Measurements from ENCODE around the gene PARD6G. TPM values are rescaled to one million over a fixed set of nuclear protein-coding genes. Genes with fewer than 3 reads are reported as not detected.

Gene PARD6G
- total and polyA plus RNA-seq, 10 of the 15 experiments (the other 5 are each of a cell fraction or from before 2014, with no cell fraction given): 0.20 to 2.0 (median 0.60) TPM

DNA sequence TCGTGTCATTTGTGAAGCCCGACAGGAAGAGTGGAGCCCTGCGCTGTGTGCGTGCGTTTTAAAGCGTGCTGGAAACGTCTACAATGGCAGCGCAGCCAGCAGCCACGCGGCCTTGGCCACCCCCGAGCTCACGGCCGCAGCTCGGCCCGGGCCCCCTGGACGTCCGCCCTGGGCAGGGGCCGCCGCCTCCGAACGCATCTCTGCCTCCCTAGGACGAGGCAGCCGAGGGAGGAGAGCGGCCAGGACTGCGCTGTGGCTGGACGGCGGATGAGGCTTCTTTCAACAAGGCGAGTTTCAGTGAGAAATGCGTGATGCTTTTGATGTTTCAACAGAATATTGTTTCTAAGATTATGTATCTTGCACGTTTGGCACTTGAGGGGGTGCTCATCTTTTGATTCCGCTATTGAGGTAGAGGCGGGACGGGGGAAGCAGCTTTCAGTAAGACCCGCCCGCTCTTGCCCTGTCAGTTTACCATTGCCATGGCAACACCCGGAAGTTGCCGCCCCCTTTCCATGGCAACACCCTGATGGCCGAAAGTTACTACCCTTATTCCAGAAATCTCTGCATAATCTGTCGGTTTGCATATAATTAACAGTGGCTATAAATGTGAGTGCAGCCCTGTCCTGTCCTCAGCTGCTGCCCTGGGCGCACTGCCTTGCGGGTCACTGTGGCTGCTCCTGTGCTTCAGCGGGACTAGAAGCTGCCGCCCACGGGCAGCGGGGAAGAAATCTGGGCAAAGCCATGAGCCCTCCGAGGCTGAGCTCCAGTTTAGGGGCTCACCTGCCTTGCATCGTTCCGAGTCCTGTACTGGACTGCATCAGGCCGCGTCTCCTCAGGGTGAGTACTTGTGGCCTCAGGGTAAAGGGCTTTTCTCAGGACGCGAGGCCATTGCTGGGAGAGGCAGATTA lies 99.6 kb downstream of the PARD6G start (continued):
- TF ChIP-seq, protein P1, sequence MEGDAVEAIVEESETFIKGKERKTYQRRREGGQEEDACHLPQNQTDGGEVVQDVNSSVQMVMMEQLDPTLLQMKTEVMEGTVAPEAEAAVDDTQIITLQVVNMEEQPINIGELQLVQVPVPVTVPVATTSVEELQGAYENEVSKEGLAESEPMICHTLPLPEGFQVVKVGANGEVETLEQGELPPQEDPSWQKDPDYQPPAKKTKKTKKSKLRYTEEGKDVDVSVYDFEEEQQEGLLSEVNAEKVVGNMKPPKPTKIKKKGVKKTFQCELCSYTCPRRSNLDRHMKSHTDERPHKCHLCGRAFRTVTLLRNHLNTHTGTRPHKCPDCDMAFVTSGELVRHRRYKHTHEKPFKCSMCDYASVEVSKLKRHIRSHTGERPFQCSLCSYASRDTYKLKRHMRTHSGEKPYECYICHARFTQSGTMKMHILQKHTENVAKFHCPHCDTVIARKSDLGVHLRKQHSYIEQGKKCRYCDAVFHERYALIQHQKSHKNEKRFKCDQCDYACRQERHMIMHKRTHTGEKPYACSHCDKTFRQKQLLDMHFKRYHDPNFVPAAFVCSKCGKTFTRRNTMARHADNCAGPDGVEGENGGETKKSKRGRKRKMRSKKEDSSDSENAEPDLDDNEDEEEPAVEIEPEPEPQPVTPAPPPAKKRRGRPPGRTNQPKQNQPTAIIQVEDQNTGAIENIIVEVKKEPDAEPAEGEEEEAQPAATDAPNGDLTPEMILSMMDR (IDR thresholded peaks at IDR 0.05 in 2 of 3, conservative IDR thresholded peaks at IDR 0.05 in 1 of 3; ENCODE audit: control insufficient read depth in 2 of 3, extremely low read depth in 1 of 3, insufficient read depth in 1 of 3, low read depth in 3 of 3, low read length in 3 of 3): no peak
- no peak for TF ChIP-seq MEF2A (IDR thresholded peaks at IDR 0.05; ENCODE audit: insufficient read depth, low read depth, low read length)
- TF ChIP-seq HSF1 (IDR thresholded peaks at IDR 0.05; ENCODE audit: low read depth, low read length): peak; percentile 80; the same call in 1 of the 2 replicates
- TF ChIP-seq, protein P2, sequence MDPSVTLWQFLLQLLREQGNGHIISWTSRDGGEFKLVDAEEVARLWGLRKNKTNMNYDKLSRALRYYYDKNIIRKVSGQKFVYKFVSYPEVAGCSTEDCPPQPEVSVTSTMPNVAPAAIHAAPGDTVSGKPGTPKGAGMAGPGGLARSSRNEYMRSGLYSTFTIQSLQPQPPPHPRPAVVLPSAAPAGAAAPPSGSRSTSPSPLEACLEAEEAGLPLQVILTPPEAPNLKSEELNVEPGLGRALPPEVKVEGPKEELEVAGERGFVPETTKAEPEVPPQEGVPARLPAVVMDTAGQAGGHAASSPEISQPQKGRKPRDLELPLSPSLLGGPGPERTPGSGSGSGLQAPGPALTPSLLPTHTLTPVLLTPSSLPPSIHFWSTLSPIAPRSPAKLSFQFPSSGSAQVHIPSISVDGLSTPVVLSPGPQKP (IDR thresholded peaks at IDR 0.05; ENCODE audit: low read depth, low read length): 0 out of 2 replicates have a peak, but pooled peaks have one; percentile 71
- TF ChIP-seq SIX5 (IDR thresholded peaks at IDR 0.05; ENCODE audit: low read depth, low read length, severe bottlenecking): no peak
- no peak for TF ChIP-seq CEBPZ (IDR thresholded peaks at IDR 0.05; ENCODE audit: low read depth, low read length)
- TF ChIP-seq POLR2AphosphoS5 (IDR thresholded peaks at IDR 0.05; ENCODE audit: low read length): 0 out of 2 replicates have a peak, but pooled peaks have one; percentile 56
- no peak for TF ChIP-seq ATF7 (IDR thresholded peaks at IDR 0.05; ENCODE audit: low read depth)
- no peak for TF ChIP-seq NRF1 (conservative IDR thresholded peaks at IDR 0.05; ENCODE audit: low read depth, low read length)
- no peak for TF ChIP-seq RB1 (IDR thresholded peaks at IDR 0.05; ENCODE audit: borderline replicate concordance)
- no peak for TF ChIP-seq YBX1 (IDR thresholded peaks at IDR 0.05)
- peak; percentile 8 to 47; a peak in 1 of 4 replicates for TF ChIP-seq BHLHE40 (IDR thresholded peaks at IDR 0.05; ENCODE audit: borderline replicate concordance in 1 of 2, low read depth in 2 of 2, low read length in 1 of 2)
- TF ChIP-seq, protein P3, sequence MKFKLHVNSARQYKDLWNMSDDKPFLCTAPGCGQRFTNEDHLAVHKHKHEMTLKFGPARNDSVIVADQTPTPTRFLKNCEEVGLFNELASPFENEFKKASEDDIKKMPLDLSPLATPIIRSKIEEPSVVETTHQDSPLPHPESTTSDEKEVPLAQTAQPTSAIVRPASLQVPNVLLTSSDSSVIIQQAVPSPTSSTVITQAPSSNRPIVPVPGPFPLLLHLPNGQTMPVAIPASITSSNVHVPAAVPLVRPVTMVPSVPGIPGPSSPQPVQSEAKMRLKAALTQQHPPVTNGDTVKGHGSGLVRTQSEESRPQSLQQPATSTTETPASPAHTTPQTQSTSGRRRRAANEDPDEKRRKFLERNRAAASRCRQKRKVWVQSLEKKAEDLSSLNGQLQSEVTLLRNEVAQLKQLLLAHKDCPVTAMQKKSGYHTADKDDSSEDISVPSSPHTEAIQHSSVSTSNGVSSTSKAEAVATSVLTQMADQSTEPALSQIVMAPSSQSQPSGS (IDR thresholded peaks at IDR 0.05; ENCODE audit: low read length): no peak

Data from GM12878 (cell line).